Muscle of leg (tissue), 16 donors: ENCODE data around the gene POU3F2. TPM values are rescaled to one million over a fixed set of nuclear protein-coding genes. Genes with fewer than 3 reads are reported as not detected.

Source experiments
- DNase-seq: peaks from one replicate; pipeline ENCODE4 v3.0.0; 2013
- H3K27ac ChIP-seq: one replicate; pipeline ENCODE4 v1.5.1; 2013; ENCODE audit warnings: mild to moderate bottlenecking, low read length, control low read depth
- H3K27me3 ChIP-seq: one replicate; pipeline ENCODE4 v1.6.1; 2013; ENCODE audit warnings: low read length; ENCODE audit not compliant: control insufficient read depth, insufficient read depth
- H3K36me3 ChIP-seq: one replicate; pipeline ENCODE4 v1.6.1; 2013; ENCODE audit warnings: low read length; ENCODE audit not compliant: control insufficient read depth, insufficient read depth
- H3K4me1 ChIP-seq: one replicate; pipeline ENCODE4 v1.6.1; 2013; ENCODE audit warnings: low read length; ENCODE audit not compliant: control insufficient read depth, insufficient read depth
- H3K4me3 ChIP-seq: one replicate; pipeline ENCODE4 v1.5.1; 2013; ENCODE audit warnings: low read length, control low read depth
- H3K9me3 ChIP-seq: replicated peaks from 2 replicates; pipeline ENCODE4 v1.6.1; 2013; ENCODE audit warnings: low read depth, low read length; ENCODE audit not compliant: control insufficient read depth
- WGBS: methylation state at CpG from one replicate; pipeline ENCODE4 v1.1.5; 2013; ENCODE audit warnings: missing lambda C conversion rate; ENCODE audit not compliant: insufficient coverage; 5-methylcytosine and 5-hydroxymethylcytosine counted together
- long read RNA-seq, 11 donors: transcript quantifications; one replicate each; lab custom pipeline, GENCODE V29; 2026
- polyA plus RNA-seq, 8 donors: library from polyadenylated mRNA; unstranded; fragments of 120-200 nt; gene quantifications; one replicate each; pipeline versions ENCODE4 v1.2.1 to v1.2.3, GENCODE V29; 2013; ENCODE audit warnings: inconsistent platforms in 1 of 8, low replicate concordance in 1 of 8; ENCODE audit not compliant: insufficient read length in 8 of 8, insufficient read depth in 1 of 8
- total RNA-seq: library from RNA; stranded (reverse); fragments of 120-200 nt; gene quantifications from one replicate; pipeline ENCODE4 v1.2.4, GENCODE V29; 2013

POU3F2 gene
- total RNA-seq (0.13 TPM), polyA plus RNA-seq (under 1 TPM; 0.07 to 0.37 (median 0.21) TPM)
- long read RNA-seq, donor 1, full-length matches to known transcripts: 1 of 1 reads
- long read RNA-seq, donor 1, partial matches to known transcripts: 0 of 1 reads
- long read RNA-seq, donor 1, other reads (novel, unspliced or antisense): 0 of 1 reads
- long read RNA-seq, donor 2: 0 reads
- long read RNA-seq, donor 3: 0 reads
- long read RNA-seq, donor 4, full-length matches to known transcripts: 1 of 1 reads
- long read RNA-seq, donor 4, partial matches to known transcripts: 0 of 1 reads
- long read RNA-seq, donor 4, other reads (novel, unspliced or antisense): 0 of 1 reads
- long read RNA-seq, donor 5: 0 reads
- long read RNA-seq, donor 6: 0 reads
- long read RNA-seq, donor 7: 0 reads
- long read RNA-seq, donor 8: 0 reads
- long read RNA-seq, donor 9: 0 reads
- long read RNA-seq, donor 10: 0 reads
- long read RNA-seq, donor 11: 0 reads

DNA sequence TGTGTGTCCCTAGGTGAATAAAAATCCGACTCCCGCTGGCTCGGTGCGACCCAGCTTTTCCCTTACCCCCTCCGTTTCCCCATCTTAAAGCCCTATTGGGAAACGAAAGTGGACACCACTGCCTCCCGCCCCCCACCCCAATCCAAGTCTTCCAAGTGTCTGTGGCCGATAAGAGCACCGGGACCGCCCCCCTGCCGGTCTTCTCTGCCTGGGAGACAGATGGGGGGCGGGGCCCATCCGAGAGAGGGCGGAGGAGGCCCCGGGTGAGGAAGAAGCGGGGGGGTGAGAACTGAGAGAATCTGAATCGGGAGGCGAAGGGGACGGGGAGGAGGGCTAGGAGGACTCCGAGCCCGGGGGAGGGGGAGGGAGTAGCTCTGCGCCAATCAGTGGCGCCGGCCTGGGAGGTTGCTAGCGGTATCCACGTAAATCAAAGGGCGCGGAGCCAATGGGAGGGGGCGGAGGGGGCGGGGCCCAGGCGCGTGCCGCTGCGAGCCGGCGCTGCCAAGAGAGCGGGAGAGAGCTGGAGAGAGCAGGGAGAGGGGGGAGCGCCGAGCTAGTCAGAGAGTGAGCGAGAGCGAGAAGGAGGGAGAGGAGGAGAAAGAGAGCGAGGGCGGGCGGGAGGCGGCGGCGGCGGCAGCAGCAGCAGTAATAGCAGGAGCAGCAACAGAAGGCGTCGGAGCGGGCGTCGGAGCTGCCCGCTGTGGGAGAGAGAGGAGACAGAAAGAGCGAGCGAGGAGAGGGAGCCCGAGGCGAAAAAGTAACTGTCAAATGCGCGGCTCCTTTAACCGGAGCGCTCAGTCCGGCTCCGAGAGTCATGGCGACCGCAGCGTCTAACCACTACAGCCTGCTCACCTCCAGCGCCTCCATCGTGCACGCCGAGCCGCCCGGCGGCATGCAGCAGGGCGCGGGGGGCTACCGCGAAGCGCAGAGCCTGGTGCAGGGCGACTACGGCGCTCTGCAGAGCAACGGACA is at the start of gene POU3F2:
TSS of gene POU3F2 (plus strand) at position 515 of the 972 bp plus-strand sequence. CDS start at position 815, 300 bp downstream.
- Histone ChIP-seq H3K36me3 (no peaks in the 10 kb centered on the region), H3K4me3 (peak within 1 kb of the TSS; percentile 37), H3K27me3 (peaks cover 77% of the 10 kb centered on the region), H3K4me1 (peaks cover 47% of the 10 kb centered on the region), H3K27ac (no peak within 1 kb of the TSS), H3K9me3 (no peaks in the 10 kb centered on the region)
- under 1% methylated on average over 72 of the region's 83 CpGs for WGBS
- DNase-seq: peak; percentile 89

GRCh38 chr6:98787435-98787834 is 46.9 kb upstream of the POU3F2 start:
- Histone ChIP-seq H3K9me3 (no peaks in the 10 kb centered on the region), H3K4me3 (no peak overlapping the region), H3K27me3 (no peaks in the 10 kb centered on the region), H3K27ac (no peak overlapping the region), H3K4me1 (no peaks in the 10 kb centered on the region), H3K36me3 (no peaks in the 10 kb centered on the region)
- 50% methylated on average over 5 of the region's 8 CpGs for WGBS
- peak; percentile 52 for DNase-seq

DNA sequence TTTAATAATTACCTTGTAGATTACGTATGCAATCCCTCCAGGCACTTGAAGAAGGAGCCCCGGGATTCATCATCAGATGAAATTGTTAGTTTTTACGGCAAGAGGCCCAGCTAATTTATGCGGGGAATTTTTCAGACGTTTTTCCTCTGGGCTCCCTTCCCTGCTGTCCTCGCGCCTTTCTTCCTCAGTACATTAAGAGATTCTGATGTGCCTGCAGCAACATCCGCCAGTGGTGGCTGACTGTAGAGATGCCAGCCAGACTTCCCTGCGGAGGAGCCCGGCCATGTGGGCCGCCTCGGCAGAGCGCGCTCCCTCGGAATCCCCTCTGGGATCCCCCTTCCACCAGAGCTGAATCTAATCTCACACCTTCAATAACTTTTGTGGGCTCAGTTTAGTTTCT is 46.4 kb upstream of the POU3F2 start:
- Histone ChIP-seq H3K4me3 (no peak overlapping the region), H3K27ac (no peak overlapping the region), H3K9me3 (no peaks in the 10 kb centered on the region), H3K36me3 (no peaks in the 10 kb centered on the region), H3K27me3 (no peaks in the 10 kb centered on the region), H3K4me1 (no peaks in the 10 kb centered on the region)
- peak; percentile 5 for DNase-seq
- 32% methylated on average over 12 of the region's 15 CpGs for WGBS

DNA sequence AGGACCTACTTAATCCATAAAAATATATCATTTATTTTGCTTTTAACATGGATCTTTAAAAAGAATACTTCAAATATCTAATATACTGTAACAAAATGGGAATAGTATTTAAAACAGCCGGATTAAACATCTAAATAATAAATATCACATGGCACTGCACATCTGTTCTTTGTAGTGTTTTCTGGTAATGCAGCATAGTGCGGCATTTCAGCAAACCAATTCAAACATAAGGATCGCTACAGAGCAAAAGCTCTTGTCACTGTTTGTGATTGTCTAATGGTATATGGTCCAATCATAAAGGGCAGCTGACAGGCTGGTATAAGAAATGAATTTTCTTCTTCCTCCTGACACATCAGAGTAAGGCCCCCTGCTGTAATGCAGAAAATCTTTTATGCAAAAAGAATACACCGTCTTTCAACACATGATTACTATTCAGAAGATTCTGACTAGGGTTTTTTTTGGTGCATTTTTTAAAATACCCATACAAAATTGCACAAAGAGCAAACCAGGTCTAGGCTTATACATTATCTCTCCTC is 40.0 kb upstream of the POU3F2 start:
- no peak overlapping the region for H3K27ac ChIP-seq
- DNase-seq: no peak
- peaks cover 2% of the 10 kb centered on the region for H3K27me3 ChIP-seq
- no peaks in the 10 kb centered on the region for H3K9me3 ChIP-seq
- WGBS: no CpG with 5 or more reads among the region's 4 CpGs
- no peak overlapping the region for H3K4me3 ChIP-seq
- H3K4me1 ChIP-seq: no peaks in the 10 kb centered on the region
- no peaks in the 10 kb centered on the region for H3K36me3 ChIP-seq

GRCh38 chr6:98797217-98797994 is 37.0 kb upstream of the POU3F2 start:
- no peak overlapping the region for H3K27ac ChIP-seq
- peaks cover 2% of the 10 kb centered on the region for H3K27me3 ChIP-seq
- no peak overlapping the region for H3K4me3 ChIP-seq
- no peaks in the 10 kb centered on the region for H3K4me1 ChIP-seq
- no CpG with 5 or more reads among the region's 6 CpGs for WGBS
- no peak for DNase-seq
- H3K36me3 ChIP-seq: no peaks in the 10 kb centered on the region
- H3K9me3 ChIP-seq: no peaks in the 10 kb centered on the region

GRCh38 chr6:98800866-98801265 is 33.5 kb upstream of the POU3F2 start:
- no peak for DNase-seq
- no CpG with 5 or more reads among the region's 3 CpGs for WGBS
- Histone ChIP-seq H3K9me3 (no peaks in the 10 kb centered on the region), H3K36me3 (no peaks in the 10 kb centered on the region), H3K4me1 (no peaks in the 10 kb centered on the region), H3K27me3 (no peaks in the 10 kb centered on the region), H3K27ac (no peak overlapping the region), H3K4me3 (no peak overlapping the region)

DNA sequence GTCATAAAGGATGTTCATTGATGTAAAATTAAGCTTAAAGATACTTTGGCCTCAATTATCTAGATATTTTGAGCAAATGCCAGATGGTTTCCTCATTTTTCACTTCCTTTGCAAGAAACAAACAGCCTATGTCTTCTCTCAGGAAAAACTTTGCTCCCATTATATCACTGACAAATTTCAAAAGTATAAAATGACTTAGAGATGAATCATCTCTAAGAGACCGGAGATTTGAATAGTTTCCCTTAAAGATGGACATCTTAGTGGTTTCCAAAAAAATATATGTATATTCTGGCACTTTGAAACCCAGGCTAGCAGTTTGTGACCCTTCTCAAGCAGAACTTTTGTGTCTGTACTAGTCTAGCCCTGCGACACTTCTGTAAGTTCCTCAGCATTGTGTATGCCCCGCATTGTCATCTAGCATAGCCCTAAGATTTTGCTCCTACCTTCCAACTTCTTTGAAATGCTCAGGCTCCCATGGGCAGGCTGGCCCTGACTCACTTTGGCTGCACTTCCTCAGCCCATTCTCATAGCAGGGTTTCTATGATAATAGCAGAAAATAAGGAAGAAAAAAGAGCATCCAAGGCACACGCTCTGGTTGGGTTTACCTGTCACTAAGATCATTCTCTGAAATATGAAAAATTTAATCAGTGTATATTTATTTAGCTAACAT is 25.7 kb upstream of the POU3F2 start:
- Histone ChIP-seq H3K9me3 (no peaks in the 10 kb centered on the region), H3K4me3 (no peak overlapping the region), H3K27ac (no peak overlapping the region), H3K4me1 (no peaks in the 10 kb centered on the region), H3K36me3 (no peaks in the 10 kb centered on the region), H3K27me3 (no peaks in the 10 kb centered on the region)
- no peak for DNase-seq
- 81% methylated on average over 2 of the region's 4 CpGs for WGBS

DNA sequence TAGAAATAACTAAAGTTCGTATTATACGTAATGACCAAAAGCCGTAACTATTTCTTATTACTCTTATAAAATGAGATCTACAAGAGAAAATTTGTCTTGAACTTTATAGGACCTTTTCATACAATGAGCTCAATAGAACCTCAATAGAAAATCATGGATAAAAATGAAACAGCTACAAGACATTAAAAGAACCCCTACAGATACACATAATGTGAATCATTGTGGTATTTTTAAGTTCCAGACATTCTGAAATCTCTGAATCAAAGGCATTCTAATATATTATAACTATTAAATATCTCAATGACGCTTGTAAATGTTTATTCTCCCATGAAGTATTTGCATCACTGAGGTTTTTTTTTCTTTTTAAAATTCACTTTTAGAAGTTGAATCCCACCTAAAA is 22.2 kb upstream of the POU3F2 start:
- no peaks in the 10 kb centered on the region for H3K9me3 ChIP-seq
- DNase-seq: no peak
- no peak overlapping the region for H3K4me3 ChIP-seq
- no peaks in the 10 kb centered on the region for H3K36me3 ChIP-seq
- H3K27me3 ChIP-seq: no peaks in the 10 kb centered on the region
- no peak overlapping the region for H3K27ac ChIP-seq
- WGBS: no CpG with 5 or more reads among the region's 4 CpGs
- H3K4me1 ChIP-seq: no peaks in the 10 kb centered on the region

- no peaks in the 10 kb centered on the region for H3K4me1 ChIP-seq
- H3K27ac ChIP-seq: no peak overlapping the region
- no peaks in the 10 kb centered on the region for H3K9me3 ChIP-seq
- peaks cover 6% of the 10 kb centered on the region for H3K27me3 ChIP-seq
- no peak overlapping the region for H3K4me3 ChIP-seq
- no peak for DNase-seq
- H3K36me3 ChIP-seq: no peaks in the 10 kb centered on the region
These were observed 17.6 kb upstream of the POU3F2 start for GRCh38 chr6:98816799-98817198.
